SW 1271 (cell line): ENCODE data around the gene CDC42EP5.

Experiments
- DNase-seq, 2 experiments: peaks; one replicate each; lab custom pipeline; 2025; lab: John Stamatoyannopoulos, UW

Gene CDC42EP5

DNA sequence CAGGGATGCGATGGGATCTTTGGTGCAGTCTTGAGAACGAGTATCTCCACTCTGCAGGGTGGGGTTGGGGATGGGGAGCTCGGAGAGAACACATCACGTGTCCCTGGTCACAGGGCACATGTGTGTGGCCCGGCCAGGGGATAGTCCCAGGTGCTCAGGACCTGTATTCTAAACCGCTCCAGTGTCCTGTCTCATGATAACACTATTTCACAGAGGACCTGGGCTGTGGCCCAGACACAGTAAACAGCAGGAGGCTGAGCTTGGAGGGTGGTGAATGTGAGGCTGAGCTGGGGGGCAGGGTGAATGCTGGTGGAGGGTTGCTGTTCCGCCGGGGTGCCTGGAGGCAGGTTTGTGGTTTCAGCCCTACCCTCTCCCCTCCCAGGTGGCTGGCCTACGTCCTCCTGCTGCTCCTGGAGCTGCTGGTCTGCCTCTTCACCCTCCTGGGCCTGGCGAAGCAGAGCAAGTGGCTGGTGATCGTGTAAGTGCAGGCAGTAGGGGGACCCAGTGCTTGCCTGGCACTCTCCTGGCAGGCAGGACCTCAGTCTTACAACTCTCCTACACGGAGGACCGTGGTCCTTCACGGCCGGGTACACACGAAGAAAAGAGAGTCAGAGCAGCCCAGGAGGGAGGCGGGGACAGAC, 46.7 kb downstream of the CDC42EP5 start:
- DNase-seq: no peak

DNA sequence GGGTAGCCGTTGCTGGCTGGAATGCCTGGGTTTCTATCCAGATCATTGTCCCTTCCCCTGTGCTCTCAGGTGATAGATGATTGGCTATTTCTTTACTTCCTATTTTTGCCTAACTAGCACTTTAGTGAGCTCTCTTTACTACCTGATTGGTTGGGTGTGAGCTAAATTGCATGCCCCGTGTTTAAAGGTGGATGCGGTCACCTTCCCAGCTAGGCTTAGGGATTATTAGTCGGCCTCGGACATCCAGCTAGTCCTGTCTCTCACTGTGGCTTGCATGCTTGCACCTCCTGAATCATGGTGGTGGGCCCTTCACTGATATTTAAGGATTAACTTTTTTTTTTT, 47.7 kb downstream of the CDC42EP5 start:
- DNase-seq: no peak

DNA sequence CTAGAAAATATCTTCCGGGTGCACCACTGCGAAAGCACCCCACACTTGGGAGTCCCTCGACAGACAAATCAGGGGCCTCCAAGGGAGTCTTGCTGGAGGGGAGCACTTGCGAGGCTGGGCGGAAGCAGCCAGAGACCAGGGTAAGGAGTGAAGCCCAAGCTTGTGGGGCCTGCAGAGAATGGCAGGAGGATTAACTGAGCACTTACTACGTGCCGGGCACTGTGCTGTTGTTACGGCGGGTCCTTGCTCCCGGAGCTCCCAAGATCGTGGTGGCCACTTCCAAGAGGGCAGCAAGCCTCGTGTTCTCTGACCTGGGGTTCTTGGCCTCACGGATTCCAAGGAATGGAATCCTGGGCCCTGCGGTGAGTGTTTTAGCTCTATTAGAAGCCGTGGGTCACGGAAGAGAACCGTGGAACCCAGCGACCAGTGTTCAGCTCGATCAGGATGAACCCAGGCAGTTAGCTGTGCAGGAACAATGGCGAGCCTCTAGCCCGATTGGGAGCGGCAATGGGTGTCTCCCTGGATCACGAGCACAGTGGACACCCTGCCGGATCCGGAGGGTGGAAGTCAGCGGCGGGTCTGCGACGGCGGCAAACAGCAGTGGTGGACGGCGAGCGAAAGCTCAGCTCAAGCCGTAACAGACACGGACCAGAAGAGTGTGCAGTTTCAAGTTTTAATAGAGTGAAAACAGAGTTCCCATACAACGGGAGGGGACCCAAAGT, 48.3 kb downstream of the CDC42EP5 start:
- DNase-seq: no peak

DNA sequence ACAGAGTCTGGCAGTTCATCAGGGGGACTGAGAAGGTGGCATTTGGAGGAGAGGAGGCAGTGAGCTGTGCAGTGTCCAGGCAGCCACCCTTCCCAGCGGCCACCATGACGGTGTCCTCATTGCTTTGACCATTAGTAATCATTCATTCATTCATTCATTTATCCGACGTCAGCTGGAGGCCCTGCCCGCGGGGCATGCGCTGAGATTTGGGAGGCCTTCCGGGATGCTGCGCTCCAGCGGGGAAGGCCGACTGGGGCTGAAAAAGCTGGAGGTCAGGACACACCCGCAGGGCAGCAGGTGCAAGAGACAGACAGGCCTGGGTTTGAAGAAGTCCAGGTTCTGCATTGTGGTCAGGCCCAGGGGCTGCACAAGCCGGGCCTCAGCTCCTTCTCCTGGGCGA, 48.9 kb downstream of the CDC42EP5 start:
- DNase-seq: no peak

DNA sequence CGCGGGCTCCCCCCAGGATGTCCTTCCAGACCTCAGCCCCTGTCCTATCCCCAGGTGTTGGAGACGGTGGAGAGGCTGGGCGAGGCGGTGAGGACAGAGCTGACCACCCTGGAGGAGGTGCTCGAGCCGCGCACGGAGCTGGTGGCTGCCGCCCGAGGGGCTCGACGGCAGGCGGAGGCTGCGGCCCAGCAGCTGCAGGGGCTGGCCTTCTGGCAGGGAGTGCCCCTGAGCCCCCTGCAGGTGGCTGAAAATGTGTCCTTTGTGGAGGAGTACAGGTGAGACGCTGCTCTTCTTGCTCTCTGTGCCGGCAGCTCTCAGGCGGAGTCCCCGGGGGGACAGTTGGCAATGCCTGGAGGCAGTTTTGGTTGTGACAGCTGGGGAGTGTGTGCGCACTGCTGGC, 51.0 kb downstream of the CDC42EP5 start:
- no peak for DNase-seq

DNA sequence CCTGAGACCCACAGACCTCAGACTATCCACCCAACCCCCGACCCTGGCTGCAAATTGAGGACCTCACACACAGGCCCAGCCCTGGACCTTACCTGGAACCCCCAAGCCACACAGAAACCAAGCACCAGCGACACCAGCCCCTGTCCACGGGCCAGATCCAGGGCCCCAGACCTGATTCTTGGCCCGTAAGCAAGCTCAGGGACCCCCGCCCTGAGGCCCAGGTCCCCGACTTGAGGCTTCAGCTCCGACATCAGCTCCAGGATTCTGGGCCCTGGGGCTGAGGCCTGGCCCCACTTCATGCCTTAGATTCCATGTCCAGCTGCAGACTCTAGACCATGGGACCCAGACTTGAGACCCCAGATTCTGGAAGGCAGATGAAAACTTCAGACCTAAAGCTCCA, 51.6 kb downstream of the CDC42EP5 start:
- no peak for DNase-seq

DNA sequence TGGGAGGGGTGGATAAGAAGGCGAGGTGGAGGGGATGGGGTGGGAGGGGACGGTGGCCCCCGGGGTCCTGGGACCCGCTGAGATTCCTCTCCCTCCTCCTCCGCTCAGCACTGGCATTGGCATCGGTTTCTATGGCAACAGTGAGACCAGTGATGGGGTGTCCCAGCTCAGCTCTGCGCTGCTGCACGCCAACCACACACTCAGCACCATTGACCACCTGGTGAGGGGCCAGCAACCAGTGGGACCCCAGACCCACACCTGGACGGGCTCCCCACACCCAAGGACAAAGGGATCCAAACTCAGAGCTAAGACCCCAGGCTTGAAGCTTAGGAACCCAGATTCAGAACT, 52.0 kb downstream of the CDC42EP5 start:
- no peak for DNase-seq

DNA sequence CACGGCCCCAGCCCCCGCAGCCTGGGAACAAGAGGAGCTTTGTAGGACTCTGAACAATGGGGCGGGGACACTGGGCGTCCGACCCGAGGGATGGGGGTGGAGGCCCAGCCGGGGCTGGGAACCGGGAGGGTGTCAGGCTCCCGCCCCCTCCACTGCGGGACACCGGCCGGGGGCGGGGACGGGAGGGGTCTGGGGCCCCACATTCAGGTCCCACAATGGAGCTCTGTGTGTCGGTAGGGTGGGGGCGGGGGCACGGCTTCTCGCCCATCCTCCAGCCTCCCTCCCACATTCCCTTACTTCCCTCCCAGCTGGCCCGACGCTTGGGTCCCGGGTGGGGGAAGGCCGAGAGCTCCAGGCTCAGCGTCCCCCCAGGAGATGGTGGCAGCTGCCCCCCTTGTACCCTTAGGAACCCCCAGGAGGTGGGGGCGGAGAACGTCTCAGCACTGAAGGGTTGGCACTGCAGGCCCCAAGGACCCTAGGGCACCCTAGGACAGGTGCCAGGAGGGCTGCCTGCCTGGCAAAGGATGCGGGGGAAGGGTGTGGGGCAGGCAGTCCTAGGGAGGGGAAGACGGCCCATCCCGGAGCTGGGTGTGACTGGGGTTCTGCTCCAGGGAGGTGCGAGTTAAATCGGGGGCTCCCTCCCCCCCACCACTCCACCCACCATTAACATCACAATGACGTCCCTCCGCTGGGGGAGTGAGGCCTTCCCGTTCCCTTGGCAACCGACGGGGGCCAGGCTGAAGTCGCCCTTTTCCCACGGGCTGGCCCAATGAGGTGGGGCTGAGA, 52.5 kb downstream of the CDC42EP5 start:
- no peak for DNase-seq

DNA sequence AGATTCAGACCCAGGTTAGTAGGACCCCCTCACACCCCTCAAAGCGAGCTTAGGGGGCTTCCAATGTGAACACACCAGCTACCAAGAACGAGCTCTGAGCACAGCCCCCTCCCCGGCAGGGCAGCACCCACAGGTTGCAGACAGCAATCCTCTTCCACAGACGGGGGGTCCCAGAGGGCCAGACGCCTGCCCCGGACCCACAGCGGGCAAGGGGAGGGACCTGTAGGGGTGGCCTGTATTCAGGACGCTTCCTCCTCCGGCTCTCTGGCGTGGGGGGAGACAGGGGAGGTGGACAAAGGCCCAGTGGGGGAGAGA, 53.1 kb downstream of the CDC42EP5 start:
- DNase-seq: no peak

DNA sequence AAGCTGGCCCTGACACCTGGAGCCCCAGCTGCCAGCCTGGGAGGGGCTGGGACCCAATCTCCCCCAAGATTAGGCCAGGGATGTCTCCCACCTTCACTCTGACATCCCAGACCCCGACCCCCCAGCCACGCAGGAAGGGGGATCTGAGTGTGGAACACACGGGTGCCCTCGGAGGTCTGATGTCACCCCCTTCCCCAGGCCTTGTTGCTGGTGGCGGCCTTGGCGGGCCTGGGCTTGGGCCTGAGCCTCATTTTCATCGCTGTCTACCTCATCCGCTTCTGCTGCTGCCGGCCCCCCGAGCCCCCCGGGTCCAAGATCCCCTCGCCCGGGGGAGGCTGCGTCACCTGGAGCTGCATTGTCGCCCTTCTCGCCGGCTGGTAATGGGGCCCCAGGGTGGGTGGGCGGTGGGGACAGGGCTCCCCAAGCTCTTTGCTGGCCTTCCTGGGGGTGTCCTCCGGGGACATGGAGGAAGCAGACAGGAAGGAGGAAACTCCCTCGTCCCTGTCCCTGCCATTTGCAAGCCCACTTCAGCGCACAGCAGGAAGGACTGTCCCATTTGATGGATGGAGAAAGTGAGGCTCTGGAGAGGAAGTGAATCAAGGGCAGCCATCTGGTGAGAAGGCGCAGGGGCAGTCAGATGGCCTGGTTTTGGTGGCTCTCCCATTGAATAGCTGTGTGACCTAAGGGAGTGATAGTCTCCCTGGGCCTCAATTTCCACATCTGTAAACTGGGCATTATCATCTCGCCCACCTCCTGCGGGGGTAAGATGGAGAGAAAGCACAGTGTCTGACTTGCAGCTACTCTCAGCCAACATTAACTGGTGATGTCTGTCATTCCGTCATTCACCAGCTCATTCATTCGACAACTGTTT, 53.9 kb downstream of the CDC42EP5 start:
- no peak for DNase-seq

DNA sequence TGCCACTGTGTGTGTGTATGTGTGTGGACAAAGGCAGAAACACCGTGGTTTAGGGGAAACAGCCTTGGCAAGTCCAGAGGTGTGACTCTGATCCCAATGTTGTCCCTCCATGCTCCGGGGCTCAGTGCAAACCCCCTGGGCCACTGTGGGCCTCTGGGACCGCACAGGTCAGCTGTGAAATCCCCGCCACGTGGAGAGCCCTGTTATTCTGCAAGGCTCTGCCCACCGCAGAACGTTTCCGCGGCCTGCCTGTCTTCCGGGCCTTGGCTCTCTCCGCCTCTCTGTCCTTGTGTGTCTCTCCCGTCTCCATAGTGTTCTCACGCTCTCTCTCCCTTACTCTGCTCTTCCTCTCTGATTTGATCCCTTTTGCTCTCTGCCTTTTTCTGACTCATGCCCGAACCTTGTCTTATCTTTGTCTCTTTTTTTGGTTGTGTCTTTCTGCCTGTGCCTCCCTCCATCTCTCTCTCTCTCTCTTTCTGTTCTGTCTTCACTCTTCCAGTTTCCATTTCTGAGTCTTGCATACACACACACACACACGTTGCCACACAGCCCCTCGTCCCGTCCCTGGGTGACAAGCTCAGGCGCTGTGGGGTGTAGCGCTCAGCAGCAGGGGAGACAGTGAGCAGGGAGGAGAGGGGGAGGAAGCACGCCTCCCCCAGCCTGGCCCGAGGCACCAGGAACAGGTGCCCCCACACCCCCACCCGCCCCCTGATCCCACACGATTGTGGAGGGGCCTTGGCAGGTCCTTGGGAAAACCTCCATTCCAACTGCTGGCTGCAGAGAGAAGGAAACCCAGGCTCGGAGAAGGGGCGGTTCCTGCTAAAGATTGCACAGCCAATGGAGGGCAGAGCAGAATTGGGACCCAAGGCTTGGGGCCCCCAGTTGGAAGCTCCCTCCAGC, 54.8 kb downstream of the CDC42EP5 start:
- no peak for DNase-seq

DNA sequence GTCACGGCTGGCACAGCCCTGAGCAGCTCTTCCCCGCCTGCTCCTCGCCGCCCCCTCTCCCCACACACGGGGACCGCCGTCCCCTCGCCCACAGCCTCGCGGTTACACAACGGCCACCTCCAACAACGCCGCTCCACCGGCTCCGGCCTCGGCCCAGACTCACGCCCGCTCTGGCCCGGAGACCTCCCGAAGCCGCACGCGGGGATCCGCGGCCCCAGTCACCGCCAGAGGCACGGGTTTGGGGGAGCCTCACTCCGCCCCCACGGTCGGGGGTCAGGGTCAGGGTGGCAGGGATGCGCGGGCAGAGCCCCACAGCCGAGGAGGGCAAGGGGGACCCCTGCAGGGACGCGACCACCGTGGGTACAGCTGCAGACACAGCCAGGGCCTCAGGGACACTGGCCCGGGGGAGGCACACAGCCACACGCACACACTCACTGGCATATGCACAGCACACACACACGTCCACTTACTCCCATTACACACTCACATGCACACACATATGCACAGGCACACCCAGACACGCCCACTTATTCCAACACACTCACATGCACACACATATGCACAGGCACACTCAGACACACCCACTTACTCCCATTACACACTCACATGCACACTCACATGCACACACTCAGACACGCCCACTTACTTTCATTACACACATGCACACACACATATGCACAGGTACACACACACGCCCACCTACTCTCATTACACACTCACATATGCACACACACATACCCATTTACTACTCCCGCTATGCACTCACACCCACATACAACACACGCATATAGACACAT, 56.2 kb downstream of the CDC42EP5 start:
- no peak for DNase-seq

DNA sequence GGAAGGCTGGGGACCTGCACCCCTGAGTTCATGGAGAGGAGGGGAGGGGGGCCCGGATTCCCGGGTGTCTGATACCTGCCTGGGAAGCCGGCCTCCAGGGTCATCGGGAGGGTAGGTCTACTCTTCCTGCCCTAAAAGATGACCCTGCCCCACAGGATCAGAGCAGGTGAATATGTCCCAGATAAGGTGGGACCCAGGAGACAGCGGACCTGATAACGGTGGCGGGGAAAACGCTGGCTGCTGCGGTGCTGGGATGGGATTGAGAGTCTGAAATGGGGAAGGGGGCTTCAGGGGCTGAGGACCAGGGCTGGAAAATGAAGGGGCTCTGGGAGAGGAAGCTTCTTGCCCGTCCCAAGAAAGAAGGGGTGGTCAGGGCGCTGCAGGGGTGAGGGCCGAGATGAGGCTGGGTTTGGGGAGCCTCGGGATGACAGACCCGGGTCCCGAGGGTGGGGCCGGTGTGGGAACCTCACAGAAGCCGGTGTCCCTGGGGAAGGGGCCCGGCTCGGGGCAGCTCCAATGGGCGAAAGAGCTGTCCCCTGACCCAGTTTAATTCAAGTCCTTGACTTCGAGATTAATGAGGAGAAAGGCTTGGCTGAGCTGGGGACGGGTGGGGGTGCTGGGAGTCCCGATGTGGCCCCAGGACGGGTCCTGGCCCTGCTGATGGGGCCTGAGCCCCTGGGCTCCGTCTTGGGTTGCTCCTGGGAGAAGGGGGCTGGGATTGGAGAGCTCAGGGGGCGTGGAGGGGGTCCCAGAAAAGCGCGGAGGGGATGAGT, 57.0 kb downstream of the CDC42EP5 start:
- no peak for DNase-seq

DNA sequence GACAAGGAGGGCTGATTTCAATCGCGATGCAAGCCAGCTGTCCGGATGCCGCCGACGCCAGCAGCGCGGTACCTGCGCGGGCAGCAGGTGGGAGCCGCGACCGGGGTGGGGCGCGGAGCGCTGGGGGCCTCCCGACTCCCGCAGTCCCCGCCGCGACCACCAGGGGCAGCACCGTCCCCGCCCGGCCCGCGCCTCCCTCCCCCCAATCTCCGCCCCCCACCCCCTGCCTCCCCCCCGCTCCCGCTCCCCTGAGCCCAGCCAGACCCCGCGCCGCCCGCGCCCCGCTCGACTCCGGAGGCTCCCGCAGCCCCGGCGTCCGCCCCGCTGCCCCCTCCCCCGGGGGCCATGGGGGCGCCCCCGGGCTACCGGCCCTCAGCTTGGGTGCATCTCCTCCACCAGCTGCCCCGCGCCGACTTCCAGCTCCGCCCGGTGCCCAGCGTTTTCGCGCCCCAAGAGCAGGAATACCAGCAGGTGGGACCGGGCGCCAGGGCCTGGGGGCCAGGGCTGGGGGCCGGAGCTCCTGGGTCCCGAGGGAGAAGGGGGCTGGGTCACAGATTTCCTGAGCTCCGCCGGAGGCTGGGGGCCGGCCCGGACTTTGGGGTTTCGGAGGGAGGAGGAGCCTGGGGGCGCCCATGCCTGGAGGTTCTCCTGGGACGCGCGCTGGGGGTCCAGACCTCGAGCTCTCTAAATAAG, 57.7 kb downstream of the CDC42EP5 start, which contains the start of gene TTYH1:
Gene TTYH1, plus strand, starts transcription at position 257 of the 693 bp plus-strand sequence. Its CDS starts 89 bp downstream, at position 346.
- no peak for DNase-seq
